Ecto neural progenitor cell (in vitro differentiated cells): ENCODE measurements around the gene MTOR.
"Not testable (repeated sequence)": the region's sequence is repeated elsewhere in the genome, so short reads cannot be mapped to it uniquely, and the experiment has no call there.

Experiments used
- DNase-seq: peaks from one replicate; pipeline ENCODE4 v3.0.0-alpha.2; 2018; ENCODE audit warnings: low spot score

Gene MTOR

DNA sequence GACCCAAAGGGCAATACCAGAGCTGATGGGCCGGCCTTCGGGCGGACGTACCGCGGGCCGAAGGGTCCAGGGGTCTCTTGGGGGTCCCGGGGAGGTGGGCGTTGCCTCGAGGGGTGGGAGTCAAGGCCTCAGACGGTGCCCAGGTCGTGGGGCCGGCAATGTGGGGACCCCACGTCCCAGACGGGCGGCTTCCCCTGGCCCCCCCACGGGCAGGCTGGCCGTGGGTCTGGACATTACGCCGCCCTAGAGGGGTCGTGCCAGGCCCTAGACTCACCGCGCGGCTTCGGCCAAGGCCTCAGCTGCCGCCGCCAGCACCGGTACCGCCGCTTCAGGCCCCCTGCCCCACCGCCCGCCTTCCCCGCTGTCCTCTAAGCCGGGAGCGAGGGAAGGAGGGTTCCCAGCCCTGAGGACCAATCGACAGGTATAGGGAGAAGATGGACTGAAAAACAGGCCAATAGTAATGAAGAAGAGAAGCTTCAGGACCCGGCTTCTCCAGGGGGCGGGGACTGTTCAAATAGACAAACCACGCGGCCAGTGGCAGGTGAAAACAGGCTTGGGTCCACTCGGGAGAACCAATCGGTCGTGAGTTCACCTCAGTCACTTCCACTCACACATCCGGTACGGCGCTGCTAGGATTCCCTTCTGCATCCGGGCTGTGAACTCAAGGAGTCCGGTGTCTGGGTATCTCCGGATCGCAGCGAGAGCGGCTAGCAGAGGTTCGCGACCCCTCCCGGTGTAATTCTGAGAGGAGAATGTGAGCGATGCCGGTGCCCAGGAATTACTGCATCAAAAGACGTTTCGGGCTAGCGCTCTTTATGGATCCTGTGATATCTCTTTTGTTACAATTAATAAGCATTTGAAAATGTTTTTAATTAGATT lies at the start of gene MTOR:
Gene MTOR (minus strand): TSS at position 381 of the 879 bp plus-strand sequence. CDS start 3,142 bp downstream, outside the sequence.
- DNase-seq = peak; percentile 97

- DNase-seq = no peak
Observed at GRCh38 chr1:11309385-11309784, 47.0 kb upstream of the MTOR start.

DNA sequence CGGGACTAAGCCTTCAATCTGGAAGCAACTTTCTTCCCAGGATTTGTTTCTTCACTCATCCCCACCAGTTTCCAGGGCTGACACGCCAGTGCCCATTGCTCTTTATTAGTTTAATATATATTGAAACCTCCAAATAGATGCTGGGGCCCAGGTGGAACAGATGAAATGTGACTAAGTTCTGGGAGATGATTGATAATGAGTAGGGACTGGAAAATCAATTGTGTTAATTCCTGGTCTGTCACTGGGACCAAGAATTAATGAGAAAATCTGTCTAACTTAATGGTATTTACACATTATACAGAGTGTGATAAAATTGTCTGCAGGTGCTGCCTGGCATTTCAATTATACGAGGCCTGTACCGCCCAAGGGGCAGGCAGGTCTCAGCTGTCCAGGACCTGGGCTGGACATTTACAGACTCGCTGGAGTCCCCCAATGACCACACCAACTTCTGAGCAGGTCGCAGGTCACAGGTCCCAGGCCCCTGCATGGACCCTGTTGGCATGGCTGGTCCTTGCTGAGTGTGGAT lies 46.4 kb upstream of the MTOR start:
- DNase-seq = no peak

DNA sequence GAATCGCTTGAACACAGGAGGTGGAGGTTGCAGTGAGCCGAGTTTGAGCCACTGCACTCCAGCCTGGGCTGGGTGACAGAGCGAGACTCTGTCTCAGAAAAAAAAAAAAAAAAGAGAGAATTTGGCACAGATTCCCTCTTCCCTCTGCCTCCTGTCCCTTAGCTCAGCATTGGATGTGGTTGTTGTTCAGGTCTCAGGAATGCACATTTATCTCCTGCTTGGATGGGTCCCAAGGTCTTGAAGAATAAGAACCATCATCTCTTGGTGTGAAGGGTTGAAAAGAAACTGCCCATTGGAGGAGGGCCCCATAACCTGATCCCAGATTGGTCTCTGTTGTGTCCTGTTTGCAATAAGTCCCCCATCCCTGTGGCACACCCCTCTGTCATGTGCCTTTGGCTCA lies 45.5 kb upstream of the MTOR start:
- no peak for DNase-seq

DNA sequence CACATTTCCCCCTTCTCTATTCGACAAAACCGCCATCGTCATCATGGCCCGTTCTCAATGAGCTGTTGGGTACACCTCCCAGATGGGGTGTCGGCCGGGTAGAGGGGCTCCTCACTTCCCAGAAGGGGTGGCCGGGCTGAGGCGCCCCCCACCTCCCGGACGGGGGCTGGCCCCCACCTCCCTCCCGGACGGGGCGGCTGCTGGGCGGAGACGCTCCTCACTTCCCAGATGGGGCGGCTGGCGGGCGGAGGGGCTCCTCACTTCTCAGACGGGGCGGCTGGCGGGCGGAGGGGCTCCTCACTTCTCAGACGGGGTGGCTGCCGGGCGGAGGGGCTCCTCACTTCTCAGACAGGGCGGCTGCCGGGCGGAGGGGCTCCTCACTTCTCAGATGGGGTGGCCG lies 43.2 kb upstream of the MTOR start:
- DNase-seq = not testable (repeated sequence)

- DNase-seq = no peak
Observed at GRCh38 chr1:11302366-11302765, 40.0 kb upstream of the MTOR start.

DNA sequence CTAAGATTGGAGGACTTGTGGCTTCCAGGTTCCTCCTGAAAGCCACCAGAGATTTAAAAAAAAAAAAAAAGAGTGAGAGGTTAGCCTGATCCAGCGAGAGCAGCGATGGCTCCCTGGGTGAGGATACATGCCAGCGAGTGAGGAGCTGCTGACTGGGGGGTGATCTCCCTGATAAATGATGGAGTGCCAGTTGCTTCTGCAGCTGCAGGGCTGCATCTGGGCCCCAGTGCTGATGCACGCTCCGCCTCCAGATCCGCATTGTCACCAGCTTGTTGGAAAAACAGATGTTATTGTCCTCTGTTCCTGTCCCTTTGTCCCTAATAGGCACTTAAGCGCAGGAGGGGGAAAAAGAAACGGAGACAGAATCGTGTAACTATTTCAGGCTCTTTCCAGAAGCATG lies 39.2 kb upstream of the MTOR start:
- DNase-seq = no peak

DNA sequence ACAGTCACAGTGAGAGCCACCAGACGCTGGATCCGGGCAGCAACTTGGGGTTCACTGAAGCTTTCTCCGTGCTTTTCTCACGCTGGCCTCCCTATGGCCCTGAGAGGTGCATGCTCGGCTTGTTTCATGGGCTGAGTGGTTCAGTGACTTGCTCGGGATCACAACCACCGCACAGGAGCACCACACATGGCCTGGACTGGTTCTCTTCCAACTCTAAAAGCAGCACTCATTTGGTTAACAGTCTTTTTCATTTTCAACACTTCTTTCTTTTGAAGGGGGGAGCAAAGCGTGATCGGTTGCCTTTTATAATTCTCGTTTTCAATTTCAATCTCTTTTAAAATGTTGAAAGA lies 36.8 kb upstream of the MTOR start:
- no peak for DNase-seq

- no peak for DNase-seq
Observed at GRCh38 chr1:11298390-11299224, 36.3 kb upstream of the MTOR start.

- DNase-seq = not testable (repeated sequence)
Observed at GRCh38 chr1:11297774-11298173, 35.4 kb upstream of the MTOR start.

DNA sequence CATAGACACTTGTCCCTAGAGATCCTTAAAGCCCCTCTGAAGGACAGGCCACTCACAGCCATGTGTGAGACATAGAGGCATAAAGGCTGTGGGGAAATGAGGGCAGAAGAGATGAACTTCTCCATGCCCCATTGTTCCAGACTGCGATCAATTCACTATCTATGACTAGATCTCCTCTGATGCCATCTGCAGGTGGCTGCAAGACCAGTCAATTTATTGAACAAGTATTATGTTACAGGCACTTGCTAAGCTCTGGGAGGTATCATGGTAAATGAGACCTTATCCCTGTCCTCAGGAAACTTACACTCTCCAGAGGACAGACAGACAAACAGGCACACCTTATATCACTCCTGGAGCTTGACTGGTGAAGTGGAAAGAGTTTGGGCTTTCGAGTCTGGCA lies 33.6 kb upstream of the MTOR start:
- DNase-seq = no peak

GRCh38 chr1:11294951-11295350 lies 32.6 kb upstream of the MTOR start:
- no peak for DNase-seq

GRCh38 chr1:11293856-11294255 lies 31.5 kb upstream of the MTOR start:
- no peak for DNase-seq

- DNase-seq = no peak
Observed at GRCh38 chr1:11291049-11291448, 28.7 kb upstream of the MTOR start.

DNA sequence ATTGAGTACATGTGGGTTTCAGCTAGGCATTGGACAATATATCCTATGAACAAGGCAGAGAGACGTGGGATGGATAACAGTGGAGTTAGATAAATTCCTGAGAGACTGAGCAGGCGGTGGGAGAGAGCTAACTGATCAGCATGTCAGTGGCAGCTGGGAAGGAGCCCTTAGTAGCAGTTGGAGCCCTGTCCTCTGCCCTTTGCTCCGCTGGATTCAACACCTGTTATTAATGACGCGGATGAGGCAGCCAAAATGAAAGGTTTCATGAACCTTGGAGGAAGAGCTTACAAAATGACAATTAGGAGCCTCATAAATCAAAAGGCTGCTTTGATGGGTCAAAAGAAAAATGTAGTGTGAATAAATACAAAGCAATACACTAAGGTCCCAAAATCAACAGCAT lies 26.7 kb upstream of the MTOR start:
- DNase-seq = no peak

GRCh38 chr1:11286735-11287410 lies 24.5 kb upstream of the MTOR start:
- DNase-seq = no peak

DNA sequence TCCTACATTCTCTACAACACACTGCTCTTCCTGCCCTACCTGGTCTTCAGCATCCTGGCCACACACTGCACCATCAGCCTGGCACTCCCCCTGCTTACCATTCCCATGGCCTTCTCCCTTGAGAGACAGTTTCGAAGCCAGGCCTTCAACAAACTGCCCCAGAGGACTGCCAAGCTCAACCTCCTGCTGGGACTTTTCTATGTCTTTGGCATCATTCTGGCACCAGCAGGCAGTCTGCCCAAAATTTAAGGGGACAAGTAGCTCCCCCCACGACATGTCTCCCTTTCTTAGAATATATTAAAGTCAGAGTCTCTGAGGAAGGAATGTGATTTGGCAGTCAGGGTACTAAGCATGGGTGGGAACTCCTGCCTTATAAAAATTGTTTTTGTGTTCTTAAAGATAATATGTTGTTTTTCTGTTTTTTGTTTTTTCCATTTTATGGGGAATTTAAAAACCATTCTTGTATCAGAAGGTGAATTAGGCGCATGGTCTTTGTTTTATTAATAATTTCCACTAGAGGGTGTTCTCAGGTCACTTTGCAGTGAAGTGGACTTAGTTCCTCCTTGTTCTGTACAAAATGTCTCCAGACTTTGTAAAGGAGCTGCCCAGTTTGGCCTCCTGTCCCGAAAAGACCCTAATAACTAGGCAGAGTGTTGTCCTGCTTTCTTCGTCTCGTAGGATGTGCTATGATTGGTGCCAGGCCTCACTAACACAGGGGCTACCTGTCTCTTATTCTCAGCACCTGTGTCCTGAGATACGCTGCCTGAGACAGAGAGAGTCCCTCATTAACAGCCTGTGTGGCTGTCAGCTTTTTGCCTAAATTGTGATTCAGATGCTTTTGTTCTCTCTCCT lies 23.8 kb upstream of the MTOR start:
- DNase-seq = no peak

DNA sequence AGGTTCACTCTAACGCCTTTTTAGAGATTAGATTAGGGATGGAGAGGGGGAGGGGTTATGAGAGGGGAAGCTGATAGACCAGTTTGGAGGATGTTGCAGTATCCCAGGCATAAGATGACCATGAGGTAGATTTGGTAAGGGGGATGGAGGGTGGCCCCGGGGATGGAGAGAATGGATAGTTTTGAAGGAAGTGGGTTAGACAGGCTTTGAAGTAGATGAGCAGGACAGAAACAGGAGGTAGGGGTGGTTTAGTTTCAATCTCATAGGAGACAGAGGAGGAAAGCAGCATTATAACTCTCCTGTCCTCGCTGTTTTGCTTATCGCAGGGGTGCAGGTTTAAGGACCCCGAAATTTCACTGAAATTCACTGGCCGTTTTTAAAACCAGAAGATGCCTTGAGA lies 22.4 kb upstream of the MTOR start:
- no peak for DNase-seq

DNA sequence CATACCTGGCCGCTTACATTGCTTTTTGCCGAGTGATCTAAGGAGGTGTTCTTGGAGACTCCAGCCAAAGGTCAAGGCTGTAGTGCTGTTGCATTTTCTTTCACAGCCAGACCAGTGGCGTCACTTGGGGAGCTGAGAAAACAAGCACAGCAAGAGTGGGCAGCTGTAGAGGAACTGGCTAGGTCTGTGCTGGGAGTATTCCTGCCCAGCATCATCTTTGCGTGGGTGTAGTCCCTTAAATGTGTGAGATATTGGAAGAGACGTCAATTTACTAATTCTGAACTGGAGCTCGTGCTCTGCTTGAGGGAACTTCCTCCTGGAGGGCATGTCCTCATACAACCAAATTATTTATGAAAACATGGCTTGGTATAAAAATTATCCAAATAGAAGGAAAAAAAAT lies 20.8 kb upstream of the MTOR start:
- DNase-seq = no peak

GRCh38 chr1:11281518-11282331 lies 19.4 kb upstream of the MTOR start:
- DNase-seq = no peak
